RWPE1 (cell line): ENCODE measurements around the gene DDX18.
"Not testable (repeated sequence)": the region's sequence is repeated elsewhere in the genome, so short reads cannot be mapped to it uniquely, and the experiment has no call there.

ENCODE experiments used
- CTCF ChIA-PET: fragments of 350-600 bp; sonication (Branson Sonifier 250); formaldehyde crosslinking; extraction: SDS; loops from one replicate; lab custom pipeline; 2021; lab: Yijun Ruan, JAX
- POLR2A ChIA-PET: fragments of 400-600 bp; formaldehyde crosslinking; extraction: SDS; loops from one replicate; lab custom pipeline; 2020; ENCODE audit warnings: antibody characterized with exemption; ENCODE audit not compliant: low non-redundant PET; lab: Yijun Ruan, JAX
- DNase-seq: peaks from one replicate; pipeline ENCODE4 v3.0.0; 2012; ENCODE audit warnings: low spot score
- H3K27ac ChIP-seq: fragments of 450-650 bp; 2 replicates; pipeline ENCODE4 v1.5.1; 2017
- CTCF ChIP-seq: fragments of 450-650 bp; conservative IDR thresholded peaks from 2 replicates; pipeline ENCODE4 v1.5.1; 2017; ENCODE audit warnings: low read depth, mild to moderate bottlenecking

DDX18 gene

DNA sequence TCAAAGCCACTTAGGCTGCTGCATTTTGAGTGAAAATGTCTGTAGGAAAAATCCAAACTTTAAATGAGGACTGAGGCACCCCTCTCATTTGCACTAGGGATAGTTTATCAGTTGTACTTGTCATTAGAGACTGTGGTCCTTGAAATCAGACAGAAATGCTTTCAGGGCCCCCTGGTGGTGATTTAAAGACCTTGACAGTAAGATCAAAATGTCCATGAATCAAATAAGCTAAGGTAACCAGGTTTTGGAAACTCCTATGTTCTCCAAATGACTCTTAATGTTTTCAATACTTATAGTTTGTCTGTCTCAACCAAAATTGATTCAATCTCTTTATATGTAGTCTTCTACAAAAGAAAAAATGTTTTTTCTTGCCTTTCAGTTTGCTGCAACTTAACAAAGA lies 28.8 kb upstream of the DDX18 start:
- ChIA-PET POLR2A (no interaction called here), CTCF (interaction anchor here (0.5 to 0.8 kb wide), 9 partner anchors 13 to 1249 kb away, joined by 3 to 5 read pairs (median 3); no protein-coding TSS in a partner anchor)
- TF ChIP-seq CTCF = peak; percentile 70
- H3K27ac ChIP-seq = no peak overlapping the region
- peak; percentile 38 for DNase-seq

DNA sequence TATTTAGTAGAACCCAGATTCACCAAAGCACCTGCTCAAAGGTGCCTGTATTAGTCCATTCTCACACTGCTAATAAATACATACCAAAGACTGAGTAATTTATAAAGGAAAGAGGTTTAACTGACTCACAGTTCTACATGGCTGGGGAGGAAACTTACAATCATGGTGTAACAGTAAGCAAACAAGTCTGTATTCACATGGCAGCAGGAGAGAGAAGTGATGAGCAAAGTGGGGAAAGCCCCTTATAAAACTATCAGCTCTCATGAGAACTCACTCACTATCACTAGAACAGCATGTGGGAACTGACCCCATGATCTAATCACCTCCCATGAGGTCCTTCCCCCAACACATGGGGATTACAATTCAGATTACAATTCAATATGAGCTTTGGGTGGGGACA lies 28.0 kb upstream of the DDX18 start:
- ChIA-PET POLR2A (no interaction called here), CTCF (interaction anchor here (0.6 to 0.7 kb wide), 2 partner anchors 305 to 368 kb away, joined by 3 to 4 read pairs; no protein-coding TSS in a partner anchor)
- TF ChIP-seq CTCF = no peak
- no peak overlapping the region for H3K27ac ChIP-seq
- no peak for DNase-seq

DNA sequence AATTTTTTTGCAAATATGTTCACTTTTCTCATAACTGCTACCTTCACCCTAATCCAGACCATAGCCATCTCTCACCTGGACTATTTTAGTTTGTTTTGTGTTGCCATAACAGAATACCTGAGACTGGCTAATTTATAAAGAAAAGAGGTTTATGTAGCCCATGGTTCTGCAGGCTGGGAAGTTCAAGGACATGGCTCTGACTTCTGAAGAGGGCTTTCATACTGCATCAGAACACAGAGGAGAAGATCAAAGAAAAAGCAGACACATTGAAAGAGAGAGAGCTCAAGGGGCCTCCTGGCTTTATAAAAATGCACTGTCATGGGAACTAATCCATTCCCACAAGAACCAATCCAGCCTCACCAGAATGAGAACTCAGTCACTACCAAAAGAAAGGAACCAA lies 25.0 kb upstream of the DDX18 start:
- no peak for DNase-seq
- ChIA-PET CTCF (no interaction called here), POLR2A (no interaction called here)
- TF ChIP-seq CTCF = no peak
- H3K27ac ChIP-seq = no peak overlapping the region

DNA sequence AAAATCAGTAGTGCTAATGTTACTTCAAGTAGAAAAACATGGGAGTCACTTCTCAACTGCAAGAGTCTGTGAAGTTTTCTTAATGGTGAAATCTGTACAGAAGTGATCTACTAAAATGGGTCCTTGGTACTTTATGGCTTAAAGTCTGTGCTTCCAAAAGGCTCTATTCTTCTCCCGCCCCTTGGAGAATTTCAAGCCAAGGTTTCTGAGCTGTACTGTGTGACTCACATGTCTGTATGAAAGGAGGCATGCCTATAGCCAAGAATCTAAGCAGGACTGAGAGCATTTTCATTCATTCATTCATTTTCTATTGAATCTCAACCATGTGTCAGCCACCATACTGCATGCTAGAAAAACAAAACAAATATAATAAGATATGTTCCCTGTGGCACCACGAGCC lies 19.8 kb upstream of the DDX18 start:
- CTCF ChIA-PET = interaction anchor here (0.6 kb wide), 1 partner anchor 1908 kb away, joined by 3 read pairs; no protein-coding TSS in a partner anchor

DNA sequence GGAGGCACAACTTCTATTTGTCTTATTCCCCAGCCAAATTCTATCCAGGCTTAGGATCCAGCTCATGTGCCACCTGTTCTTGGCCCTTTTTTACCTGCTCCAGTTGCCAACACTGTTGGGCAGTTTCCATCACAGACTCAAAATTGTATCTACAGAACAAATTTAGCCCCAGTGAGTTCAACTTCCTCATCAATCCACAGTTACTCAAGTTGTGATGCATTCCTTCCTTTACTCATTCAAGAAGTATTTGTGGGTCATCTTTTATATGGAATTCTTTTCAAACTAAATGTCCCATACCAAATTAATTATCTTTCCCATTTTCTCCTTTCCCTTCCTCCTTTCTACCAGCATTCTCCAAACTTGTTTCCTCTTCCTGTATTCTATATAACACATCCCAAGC lies 12.7 kb upstream of the DDX18 start:
- DNase-seq = peak; percentile 7
- POLR2A ChIA-PET = no interaction called here
- no peak overlapping the region for H3K27ac ChIP-seq
- no peak for TF ChIP-seq CTCF
- CTCF ChIA-PET = no interaction called here

More for the DNA sequence above, 19.8 kb upstream of the DDX18 start:
- POLR2A ChIA-PET = no interaction called here
- DNase-seq = peak; percentile 26
- no peak for TF ChIP-seq CTCF
- H3K27ac ChIP-seq = no peak overlapping the region

- CTCF ChIA-PET = interaction anchor here (1.3 kb wide), 1 partner anchor 10 kb away, joined by 6 read pairs; no protein-coding TSS in a partner anchor
- DNase-seq, POLR2A ChIA-PET: not testable (repeated sequence)
- peak; percentile 45 for TF ChIP-seq CTCF
- peak overlapping the region; percentile 59 for H3K27ac ChIP-seq
Measured at GRCh38 chr2:117803644-117804325, 10.7 kb upstream of the DDX18 start.
